GM23338 (cell line): ENCODE data around the gene C9orf85. TPM values are rescaled to one million over a fixed set of nuclear protein-coding genes. Genes with fewer than 3 reads are reported as not detected.

ENCODE experiments used
- ATAC-seq: fragments of 200-7000 bp; cut with Tn5 transposase; 3 replicates; pipeline ENCODE4 v1.9.1; 2020
- DNase-seq: peaks from one replicate; pipeline ENCODE4 v3.0.0-alpha.2; 2015; ENCODE audit warnings: low spot score
- H2AFZ ChIP-seq: fragments of 200-600 bp; sonication (generic); 2 replicates; pipeline ENCODE4 v1.8.0; 2016; ENCODE audit warnings: antibody characterized with exemption, mild to moderate bottlenecking, moderate library complexity
- H3F3A ChIP-seq: fragments of 200-600 bp; sonication (generic); replicated peaks from 2 replicates; pipeline ENCODE4 v1.8.0; 2017; ENCODE audit warnings: antibody characterized with exemption, mixed run types, low read depth
- H3K27ac ChIP-seq: fragments of 200-600 bp; sonication (generic); 2 replicates; pipeline ENCODE4 v1.6.1; 2016; ENCODE audit warnings: low read depth
- H3K27me3 ChIP-seq: fragments of 200-600 bp; sonication (generic); 2 replicates; pipeline ENCODE4 v1.8.0; 2016; ENCODE audit warnings: mild to moderate bottlenecking, mixed run types, moderate library complexity; ENCODE audit not compliant: insufficient read depth
- H3K36me3 ChIP-seq: fragments of 200-600 bp; sonication (generic); 2 replicates; pipeline ENCODE4 v1.8.0; 2016; ENCODE audit warnings: mild to moderate bottlenecking; ENCODE audit not compliant: insufficient read depth
- H3K4me1 ChIP-seq: fragments of 200-600 bp; sonication (generic); 2 replicates; pipeline ENCODE4 v1.8.0; 2016; ENCODE audit warnings: mild to moderate bottlenecking, moderate library complexity; ENCODE audit not compliant: insufficient read depth
- H3K4me2 ChIP-seq: fragments of 200-600 bp; sonication (generic); 2 replicates; pipeline ENCODE4 v1.7.1; 2017; ENCODE audit warnings: mixed run types
- H3K4me3 ChIP-seq: fragments of 200-600 bp; sonication (generic); 2 replicates; pipeline ENCODE4 v1.6.1; 2016; ENCODE audit warnings: mixed run types
- H3K79me2 ChIP-seq: fragments of 200-600 bp; sonication (generic); replicated peaks from 2 replicates; pipeline ENCODE4 v1.8.0; 2017; ENCODE audit warnings: mild to moderate bottlenecking; ENCODE audit not compliant: insufficient read depth
- H3K9me2 ChIP-seq: fragments of 200-600 bp; sonication (generic); 2 replicates; pipeline ENCODE4 v1.8.0; 2017; ENCODE audit not compliant: insufficient read depth
- H4K20me1 ChIP-seq: fragments of 200-600 bp; sonication (generic); replicated peaks from 2 replicates; pipeline ENCODE4 v1.8.0; 2017; ENCODE audit warnings: mild to moderate bottlenecking; ENCODE audit not compliant: insufficient read depth
- H3K27ac Mint-ChIP-seq: 2 replicates; pipeline ENCODE4 v1.8.0; 2020; ENCODE audit warnings: inconsistent platforms, mild to moderate bottlenecking, moderate library complexity, mixed read lengths
- H3K27me3 Mint-ChIP-seq: 3 replicates; pipeline ENCODE4 v1.8.0; 2022; ENCODE audit warnings: low read depth, mild to moderate bottlenecking, moderate library complexity, mixed read lengths, inconsistent platforms; ENCODE audit not compliant: insufficient read depth, poor library complexity
- H3K36me3 Mint-ChIP-seq: 3 replicates; pipeline ENCODE4 v1.8.0; 2021; ENCODE audit warnings: low read depth, mild to moderate bottlenecking, inconsistent platforms, moderate library complexity, mixed read lengths
- H3K4me1 Mint-ChIP-seq: 3 replicates; pipeline ENCODE4 v1.8.0; 2020; ENCODE audit warnings: mild to moderate bottlenecking, inconsistent platforms, mixed read lengths
- H3K4me3 Mint-ChIP-seq: 3 replicates; pipeline ENCODE4 v1.8.0; 2021; ENCODE audit warnings: moderate library complexity, mild to moderate bottlenecking, inconsistent platforms, mixed read lengths
- H3K9me3 Mint-ChIP-seq: 3 replicates; pipeline ENCODE4 v1.8.0; 2020; ENCODE audit warnings: moderate library complexity, mild to moderate bottlenecking, inconsistent platforms, mixed read lengths
- CREB1 ChIP-seq: fragments of 250-450 bp; sonication (Bioruptor Pico); IDR thresholded peaks from 2 replicates; pipeline ENCODE4 v1.5.0; 2020; ENCODE audit warnings: low read depth, mild to moderate bottlenecking, moderate library complexity
- CTCF ChIP-seq, 2 experiments: fragments of 200-600 bp in 1 of 2; sonication (generic) in 1 of 2; conservative IDR thresholded peaks; 2 replicates each; pipeline versions ENCODE4 v1.5.1 to v1.6.1; 2016 to 2017; ENCODE audit warnings: antibody characterized with exemption in 2 of 2, low read depth in 2 of 2, mild to moderate bottlenecking in 2 of 2, moderate library complexity in 1 of 2
- JUNB ChIP-seq: IDR thresholded peaks from one replicate; pipeline ENCODE4 v1.6.1; 2016; ENCODE audit warnings: antibody characterized with exemption; ENCODE audit not compliant: unreplicated experiment
- ZNF114 ChIP-seq: fragments of 250-450 bp; sonication (Bioruptor Pico); IDR thresholded peaks from 2 replicates; pipeline ENCODE4 v1.5.0; 2020; ENCODE audit warnings: mild to moderate bottlenecking, moderate library complexity
- ZNF331 ChIP-seq: fragments of 250-450 bp; sonication (Bioruptor Pico); IDR thresholded peaks from 2 replicates; pipeline ENCODE4 v1.5.0; 2020; ENCODE audit warnings: low read depth, mild to moderate bottlenecking, moderate library complexity
- polyA plus RNA-seq: library from polyadenylated mRNA; unstranded; fragments of >200 nt; fragmentation: Nextera tagmentation; extraction: Ambion mirVana; gene quantifications from 2 replicates; pipeline ENCODE4 v1.2.1, GENCODE V29; 2016
- total RNA-seq: library from RNA; depleted of rRNA; stranded (reverse); fragments of >200 nt; shearing (Covaris generic); gene quantifications from 2 replicates; pipeline ENCODE4 v1.2.3, GENCODE V29; 2014
- TF ChIP-seq, protein P1 (sequence below): IDR thresholded peaks from one replicate; pipeline ENCODE4 v1.6.1; 2018; ENCODE audit warnings: antibody characterized with exemption; ENCODE audit not compliant: unreplicated experiment
- TF ChIP-seq, protein P2 (sequence below): IDR thresholded peaks from 2 replicates; pipeline ENCODE4 v1.6.1; 2016; ENCODE audit warnings: antibody characterized with exemption

The C9orf85 gene
- total and polyA plus RNA-seq, 2 experiments from 2014 or later: 10.3 to 20.8 TPM

DNA sequence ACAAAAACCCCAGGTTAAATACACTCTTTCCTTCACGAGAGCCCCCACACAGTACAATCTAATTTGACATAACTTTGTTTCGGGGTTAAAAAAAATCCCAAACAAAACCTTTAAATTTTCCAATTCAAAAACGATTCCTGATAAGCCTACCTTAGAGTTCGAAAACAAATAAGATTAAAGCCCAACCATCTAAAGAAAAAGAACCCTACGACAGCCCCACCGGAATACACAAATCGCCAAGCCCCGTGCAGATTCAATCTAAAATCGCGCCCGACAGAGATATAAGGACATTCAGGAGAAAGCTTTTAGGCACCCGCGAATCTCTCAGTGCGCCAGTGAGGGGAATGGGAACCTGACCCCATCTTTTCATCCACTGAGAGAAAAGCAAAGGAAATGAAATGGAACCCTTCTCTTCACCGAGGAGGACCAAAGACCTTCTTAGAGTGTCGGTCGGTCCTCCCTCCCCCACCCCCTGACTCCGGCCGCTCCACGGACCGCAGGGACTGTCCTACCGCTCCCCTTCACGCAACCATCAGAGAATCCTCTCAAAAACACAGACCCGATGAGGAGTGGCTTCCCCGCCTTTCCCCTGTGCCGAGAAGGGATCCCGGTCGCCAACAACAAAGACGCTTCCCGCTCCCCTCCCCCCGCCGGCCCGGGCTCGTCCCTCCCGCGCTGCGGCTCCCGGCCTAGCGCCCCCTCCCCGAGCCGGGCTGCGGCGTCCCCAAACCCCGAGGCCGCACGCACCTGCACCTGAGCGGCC is 1.4 kb upstream of the C9orf85 start:
- peak overlapping the region; percentile 100 for H3K4me3 Mint-ChIP-seq
- peaks cover 49% of the 10 kb centered on the region for H3K4me1 Mint-ChIP-seq
- Histone ChIP-seq H3K4me3 (peak overlapping the region; percentile 89), H3F3A (peaks cover 7% of the 10 kb centered on the region), H3K9me2 (no peaks in the 10 kb centered on the region), H3K4me1 (peaks cover 38% of the 10 kb centered on the region), H2AFZ (no peak overlapping the region), H3K36me3 (peaks cover 5% of the 10 kb centered on the region; the same call in 1 of the 2 replicates), H3K27me3 (no peaks in the 10 kb centered on the region), H3K4me2 (peak overlapping the region; percentile 79), H3K27ac (peak overlapping the region; percentile 95), H3K79me2 (peaks cover 94% of the 10 kb centered on the region), H4K20me1 (peaks cover 48% of the 10 kb centered on the region)
- no peaks in the 10 kb centered on the region; the same call in 1 of the 3 replicates for H3K9me3 Mint-ChIP-seq
- peak overlapping the region; percentile 98 for H3K27ac Mint-ChIP-seq
- ATAC-seq (peak; percentile 47), DNase-seq (peak; percentile 76)
- 0 out of 2 replicates have a peak, but pooled peaks have one; percentile 14 for TF ChIP-seq CREB1 (CRISPR knock-in tag)
- no peak for TF ChIP-seq ZNF331 (CRISPR knock-in tag)
- peaks cover 21% of the 10 kb centered on the region for H3K36me3 Mint-ChIP-seq
- H3K27me3 Mint-ChIP-seq: peaks cover 14% of the 10 kb centered on the region

GRCh38 chr9:71910650-71911060 is 784 bp upstream of the C9orf85 start:
- Histone ChIP-seq H3F3A (peaks cover 7% of the 10 kb centered on the region), H2AFZ (no peak overlapping the region), H3K4me2 (peak overlapping the region; percentile 79), H3K4me3 (peak overlapping the region; percentile 89), H3K4me1 (peaks cover 38% of the 10 kb centered on the region), H3K79me2 (peaks cover 94% of the 10 kb centered on the region), H3K27ac (peak overlapping the region; percentile 95), H3K36me3 (peaks cover 5% of the 10 kb centered on the region; the same call in 1 of the 2 replicates), H4K20me1 (peaks cover 42% of the 10 kb centered on the region), H3K9me2 (no peaks in the 10 kb centered on the region), H3K27me3 (no peaks in the 10 kb centered on the region)
- Mint-ChIP-seq H3K9me3 (no peaks in the 10 kb centered on the region; the same call in 1 of the 3 replicates), H3K4me1 (peaks cover 46% of the 10 kb centered on the region), H3K27me3 (peaks cover 14% of the 10 kb centered on the region), H3K36me3 (peaks cover 16% of the 10 kb centered on the region), H3K4me3 (peak overlapping the region; percentile 100), H3K27ac (peak overlapping the region; percentile 99)
- DNase-seq (no peak), ATAC-seq (peak; percentile 8)
- TF ChIP-seq, protein P1, sequence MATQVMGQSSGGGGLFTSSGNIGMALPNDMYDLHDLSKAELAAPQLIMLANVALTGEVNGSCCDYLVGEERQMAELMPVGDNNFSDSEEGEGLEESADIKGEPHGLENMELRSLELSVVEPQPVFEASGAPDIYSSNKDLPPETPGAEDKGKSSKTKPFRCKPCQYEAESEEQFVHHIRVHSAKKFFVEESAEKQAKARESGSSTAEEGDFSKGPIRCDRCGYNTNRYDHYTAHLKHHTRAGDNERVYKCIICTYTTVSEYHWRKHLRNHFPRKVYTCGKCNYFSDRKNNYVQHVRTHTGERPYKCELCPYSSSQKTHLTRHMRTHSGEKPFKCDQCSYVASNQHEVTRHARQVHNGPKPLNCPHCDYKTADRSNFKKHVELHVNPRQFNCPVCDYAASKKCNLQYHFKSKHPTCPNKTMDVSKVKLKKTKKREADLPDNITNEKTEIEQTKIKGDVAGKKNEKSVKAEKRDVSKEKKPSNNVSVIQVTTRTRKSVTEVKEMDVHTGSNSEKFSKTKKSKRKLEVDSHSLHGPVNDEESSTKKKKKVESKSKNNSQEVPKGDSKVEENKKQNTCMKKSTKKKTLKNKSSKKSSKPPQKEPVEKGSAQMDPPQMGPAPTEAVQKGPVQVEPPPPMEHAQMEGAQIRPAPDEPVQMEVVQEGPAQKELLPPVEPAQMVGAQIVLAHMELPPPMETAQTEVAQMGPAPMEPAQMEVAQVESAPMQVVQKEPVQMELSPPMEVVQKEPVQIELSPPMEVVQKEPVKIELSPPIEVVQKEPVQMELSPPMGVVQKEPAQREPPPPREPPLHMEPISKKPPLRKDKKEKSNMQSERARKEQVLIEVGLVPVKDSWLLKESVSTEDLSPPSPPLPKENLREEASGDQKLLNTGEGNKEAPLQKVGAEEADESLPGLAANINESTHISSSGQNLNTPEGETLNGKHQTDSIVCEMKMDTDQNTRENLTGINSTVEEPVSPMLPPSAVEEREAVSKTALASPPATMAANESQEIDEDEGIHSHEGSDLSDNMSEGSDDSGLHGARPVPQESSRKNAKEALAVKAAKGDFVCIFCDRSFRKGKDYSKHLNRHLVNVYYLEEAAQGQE: no peak
- TF ChIP-seq CREB1 (CRISPR knock-in tag) (no peak), CTCF (conservative IDR thresholded peaks at IDR 0.05; ENCODE audit: low read depth in 2 of 2) (no peak), ZNF114 (CRISPR knock-in tag) (no peak), ZNF331 (CRISPR knock-in tag) (no peak), JUNB (no peak)
- TF ChIP-seq, protein P2, sequence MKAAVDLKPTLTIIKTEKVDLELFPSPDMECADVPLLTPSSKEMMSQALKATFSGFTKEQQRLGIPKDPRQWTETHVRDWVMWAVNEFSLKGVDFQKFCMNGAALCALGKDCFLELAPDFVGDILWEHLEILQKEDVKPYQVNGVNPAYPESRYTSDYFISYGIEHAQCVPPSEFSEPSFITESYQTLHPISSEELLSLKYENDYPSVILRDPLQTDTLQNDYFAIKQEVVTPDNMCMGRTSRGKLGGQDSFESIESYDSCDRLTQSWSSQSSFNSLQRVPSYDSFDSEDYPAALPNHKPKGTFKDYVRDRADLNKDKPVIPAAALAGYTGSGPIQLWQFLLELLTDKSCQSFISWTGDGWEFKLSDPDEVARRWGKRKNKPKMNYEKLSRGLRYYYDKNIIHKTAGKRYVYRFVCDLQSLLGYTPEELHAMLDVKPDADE: no peak
